LoVo (cell line): ENCODE data around the gene DSC2.
"Not testable (repeated sequence)": the region's sequence is repeated elsewhere in the genome, so short reads cannot be mapped to it uniquely, and the experiment has no call there.

Source experiments
- DNase-seq: peaks from one replicate; pipeline ENCODE4 v3.0.0-alpha.2; 2016; ENCODE audit warnings: low spot score

The DSC2 gene

GRCh38 chr18:31102025-31102684 lies at the start of gene DSC2:
Gene DSC2, minus strand, starts transcription at chr18:31102421. Its CDS starts 450 bp downstream, at chr18:31101971.
- peak; percentile 56 for DNase-seq

- no peak for DNase-seq
Observed at GRCh38 chr18:31149351-31149750, 47.1 kb upstream of the DSC2 start.

GRCh38 chr18:31148600-31148999 lies 46.4 kb upstream of the DSC2 start:
- no peak for DNase-seq

GRCh38 chr18:31146809-31147208 lies 44.6 kb upstream of the DSC2 start:
- no peak for DNase-seq

- DNase-seq: no peak
Observed at GRCh38 chr18:31143025-31143424, 40.8 kb upstream of the DSC2 start.

- DNase-seq: no peak
Observed at GRCh38 chr18:31138709-31139108, 36.5 kb upstream of the DSC2 start.

GRCh38 chr18:31134988-31135529 lies 32.8 kb upstream of the DSC2 start:
- DNase-seq: no peak

- no peak for DNase-seq
Observed at GRCh38 chr18:31129398-31130115, 27.3 kb upstream of the DSC2 start.

GRCh38 chr18:31125878-31126277 lies 23.7 kb upstream of the DSC2 start:
- DNase-seq: no peak

GRCh38 chr18:31123125-31123524 lies 20.9 kb upstream of the DSC2 start:
- not testable (repeated sequence) for DNase-seq

- DNase-seq: no peak
Observed at GRCh38 chr18:31120594-31120993, 18.4 kb upstream of the DSC2 start.

GRCh38 chr18:31116853-31117595 lies 14.8 kb upstream of the DSC2 start:
- no peak for DNase-seq

- DNase-seq: no peak
Observed at GRCh38 chr18:31112804-31113203, 10.6 kb upstream of the DSC2 start.

- no peak for DNase-seq
Observed at GRCh38 chr18:31105733-31106132, 3.5 kb upstream of the DSC2 start.

GRCh38 chr18:31104444-31104843 lies 2.2 kb upstream of the DSC2 start:
- no peak for DNase-seq

- DNase-seq: peak; percentile 33
Observed at GRCh38 chr18:31103423-31103822, 1.2 kb upstream of the DSC2 start.

GRCh38 chr18:31102941-31103340 lies 720 bp upstream of the DSC2 start:
- DNase-seq: peak; percentile 34

GRCh38 chr18:31101183-31102024 lies 817 bp downstream of the DSC2 start:
- peak; percentile 54 for DNase-seq

- peak; percentile 9 for DNase-seq
Observed at GRCh38 chr18:31100436-31101182, 1.6 kb downstream of the DSC2 start.

GRCh38 chr18:31099450-31100230 lies 2.6 kb downstream of the DSC2 start:
- DNase-seq: peak; percentile 86
